ENCODE data around the gene SIAE. TPM values are rescaled to one million over a fixed set of nuclear protein-coding genes. Genes with fewer than 3 reads are reported as not detected.

SIAE gene
- polyA plus RNA-seq, 1 of the 3 experiments (the other 2 are of a cell fraction) = 27.9 TPM

- no peak for TF ChIP-seq USF1 (IDR thresholded peaks at IDR 0.05; ENCODE audit: borderline replicate concordance, low read depth)
- TF ChIP-seq EZH2phosphoT487 (IDR thresholded peaks at IDR 0.05; ENCODE audit: borderline replicate concordance, low read depth) = no peak
- ChIA-PET POLR2A (no interaction called here), CTCF (interaction anchor here (1.1 to 2.8 kb wide), 7 partner anchors 11 to 228 kb away, joined by 3 to 9 read pairs (median 4); partner anchors contain the start of gene ESAM)
- WGBS (ENCODE audit: low lambda C conversion rate) = 90% methylated on average over 3 of the region's 3 CpGs
- peaks cover 12% of the 10 kb centered on the region for H3F3A ChIP-seq (replicated peaks; ENCODE audit: insufficient read depth)
- no peak overlapping the region for H3K9ac ChIP-seq
- H3K36me3 ChIP-seq (replicated peaks in 1 of 2; ENCODE audit: control insufficient read depth in 1 of 2, insufficient read depth in 2 of 2, low read length in 1 of 2) = peaks cover 27 to 58% of the 10 kb centered on the region in 2 experiments
- no peak overlapping the region for H2AFZ ChIP-seq (ENCODE audit: low read depth)
- H3K4me3 ChIP-seq (ENCODE audit: low read depth in 2 of 2, low read length in 1 of 2) = no peak overlapping the region
- no peak overlapping the region for H3K27ac ChIP-seq (ENCODE audit: low read depth in 2 of 2, low read length in 1 of 2)
- H3K4me1 ChIP-seq (ENCODE audit: control insufficient read depth in 1 of 2, insufficient read depth in 2 of 2, low read depth in 1 of 2, low read length in 1 of 2) = 0 out of 4 replicates have a peak, but pooled peaks cover 0 to 7% of the 10 kb centered on the region in 2 experiments
- H3K4me2 ChIP-seq = no peak overlapping the region
- H3K9me2 ChIP-seq = no peaks in the 10 kb centered on the region
- H3K27me3 ChIP-seq (ENCODE audit: insufficient read depth) = no peaks in the 10 kb centered on the region
- no peak for DNase-seq
- no peaks in the 10 kb centered on the region for H3K9me3 ChIP-seq
- H3K79me2 ChIP-seq (ENCODE audit: insufficient read depth) = no peaks in the 10 kb centered on the region
- no peaks in the 10 kb centered on the region for H4K20me1 ChIP-seq (ENCODE audit: insufficient read depth)
Measured at GRCh38 chr11:124638500-124638899, 35.0 kb downstream of the SIAE start.

GRCh38 chr11:124635932-124636331 lies 37.6 kb downstream of the SIAE start:
- CTCF ChIA-PET = interaction anchor here (1.0 kb wide), 1 partner anchor 8 kb away, joined by 5 read pairs; no protein-coding TSS in a partner anchor
- TF ChIP-seq NRF1 (IDR thresholded peaks at IDR 0.05; ENCODE audit: low read depth, low read length) = no peak
- TF ChIP-seq NFIC (IDR thresholded peaks at IDR 0.05; ENCODE audit: borderline replicate concordance) = no peak
- TF ChIP-seq JUND (IDR thresholded peaks at IDR 0.05) = no peak
- TF ChIP-seq PBX3 (IDR thresholded peaks at IDR 0.05) = no peak
- TF ChIP-seq MEF2A (IDR thresholded peaks at IDR 0.05; ENCODE audit: borderline replicate concordance, low read depth) = no peak
- no peak for TF ChIP-seq REST (IDR thresholded peaks at IDR 0.05; ENCODE audit: low read depth, low read length)
- TF ChIP-seq EP300 (IDR thresholded peaks at IDR 0.05; ENCODE audit: borderline replicate concordance in 1 of 2, low read depth in 1 of 2, low read length in 1 of 2) = no peak
- TF ChIP-seq GATA2 (CRISPR knock-in tag; IDR thresholded peaks at IDR 0.05) = no peak
- no peak for TF ChIP-seq FOXJ3 (CRISPR knock-in tag; IDR thresholded peaks at IDR 0.05)
- no peak for TF ChIP-seq TCF12 (IDR thresholded peaks at IDR 0.05)
- TF ChIP-seq RCOR1 (IDR thresholded peaks at IDR 0.05; ENCODE audit: low read length) = no peak
- no peak for TF ChIP-seq MAX (IDR thresholded peaks at IDR 0.05; ENCODE audit: low read depth)
- no peak for TF ChIP-seq RXRA (IDR thresholded peaks at IDR 0.05; ENCODE audit: borderline replicate concordance, low read depth)
- no peak for TF ChIP-seq USF1 (IDR thresholded peaks at IDR 0.05; ENCODE audit: borderline replicate concordance, low read depth)
- TF ChIP-seq CHD2 (IDR thresholded peaks at IDR 0.05; ENCODE audit: low read length, partially characterized antibody) = no peak
- no peak for TF ChIP-seq YY1 (IDR thresholded peaks at IDR 0.05; ENCODE audit: low read depth)
- 92% methylated on average over 3 of the region's 3 CpGs for whole genome bisulfite sequencing (ENCODE audit: low lambda C conversion rate)

More at GRCh38 chr11:124635932-124636331, 37.6 kb downstream of the SIAE start:
- no peak overlapping the region for H3K4me2 ChIP-seq
- H3K9me3 ChIP-seq = no peaks in the 10 kb centered on the region
- H3K9ac ChIP-seq = no peak overlapping the region
- H4K20me1 ChIP-seq (ENCODE audit: insufficient read depth) = no peaks in the 10 kb centered on the region
- no peak overlapping the region for H3K27ac ChIP-seq (ENCODE audit: low read depth in 2 of 2, low read length in 1 of 2)
- POLR2A ChIA-PET = interaction anchor here (0.8 kb wide), 1 partner anchor 230 kb away, joined by 3 read pairs; no protein-coding TSS in a partner anchor
- peaks cover 44 to 83% of the 10 kb centered on the region in 2 experiments for H3K36me3 ChIP-seq (replicated peaks in 1 of 2; ENCODE audit: control insufficient read depth in 1 of 2, insufficient read depth in 2 of 2, low read length in 1 of 2)
- no peak overlapping the region for H3K4me3 ChIP-seq (ENCODE audit: low read depth in 2 of 2, low read length in 1 of 2)
- H3K79me2 ChIP-seq (ENCODE audit: insufficient read depth) = no peaks in the 10 kb centered on the region; the same call in 1 of the 2 replicates
- H3K4me1 ChIP-seq (ENCODE audit: control insufficient read depth in 1 of 2, insufficient read depth in 2 of 2, low read depth in 1 of 2, low read length in 1 of 2) = no peaks in the 10 kb centered on the region
- no peaks in the 10 kb centered on the region for H3K9me2 ChIP-seq
- no peaks in the 10 kb centered on the region for H3F3A ChIP-seq (replicated peaks; ENCODE audit: insufficient read depth)
- H3K27me3 ChIP-seq (ENCODE audit: insufficient read depth) = no peaks in the 10 kb centered on the region
- DNase-seq = no peak
- no peak overlapping the region for H2AFZ ChIP-seq (ENCODE audit: low read depth)

Data from SK-N-SH (cell line).